SK-N-MC (cell line): ENCODE results near the gene PDZD2.

Source experiments
- DNase-seq: peaks from one replicate; pipeline ENCODE4 v3.0.0-alpha.2; 2011; ENCODE audit warnings: low read depth, low spot score
- H3K27ac ChIP-seq: fragments of 200-600 bp; sonication (generic); 2 replicates; pipeline ENCODE4 v1.5.1; 2016; ENCODE audit warnings: mixed run types
- H3K36me3 ChIP-seq: fragments of 200-600 bp; sonication (generic); 2 replicates; pipeline ENCODE4 v1.6.1; 2017; ENCODE audit warnings: antibody characterized with exemption, low read length, mixed read lengths; ENCODE audit not compliant: insufficient read depth
- H3K4me3 ChIP-seq: fragments of 200-600 bp; sonication (generic); 2 replicates; pipeline ENCODE4 v1.5.1; 2016
- H3K9ac ChIP-seq: fragments of 200-600 bp; sonication (generic); 2 replicates; pipeline ENCODE4 v1.8.0; 2017; ENCODE audit warnings: mixed run types, mixed read lengths; ENCODE audit not compliant: insufficient read length
- H3K9me3 ChIP-seq: fragments of 200-600 bp; sonication (generic); 2 replicates; pipeline ENCODE4 v1.6.1; 2017; ENCODE audit warnings: low read depth, mild to moderate bottlenecking, antibody characterized with exemption, low read length, moderate library complexity, mixed read lengths
- EZH2 ChIP-seq: fragments of 200-600 bp; sonication (generic); IDR thresholded peaks from one replicate; pipeline ENCODE4 v1.6.1; 2017; ENCODE audit warnings: antibody characterized with exemption
- FOXP2 ChIP-seq: optimal IDR thresholded peaks from 2 replicates; pipeline ENCODE3; 2011; ENCODE audit warnings: mild to moderate bottlenecking, moderate library complexity; ENCODE audit not compliant: insufficient read depth; ENCODE audit errors: extremely low read length, control extremely low read depth
- POLR2AphosphoS5 ChIP-seq: IDR thresholded peaks from 2 replicates; pipeline ENCODE4 v1.6.1; 2012; ENCODE audit warnings: mild to moderate bottlenecking, low read depth, low read length, borderline replicate concordance

Gene PDZD2

GRCh38 chr5:32089146-32090000 is 450.4 kb downstream of the PDZD2 start:
- H3K36me3 ChIP-seq, result no peaks in the 10 kb centered on the region
- no peak overlapping the region for H3K4me3 ChIP-seq
- no peaks in the 10 kb centered on the region for H3K9me3 ChIP-seq
- DNase-seq, result no peak
- no peak overlapping the region for H3K9ac ChIP-seq
- TF ChIP-seq POLR2AphosphoS5 (no peak), EZH2 (no peak), FOXP2 (no peak)
- no peak overlapping the region for H3K27ac ChIP-seq

GRCh38 chr5:32090026-32090754 is 451.3 kb downstream of the PDZD2 start:
- no peak for TF ChIP-seq POLR2AphosphoS5
- no peak for TF ChIP-seq FOXP2
- no peak for TF ChIP-seq EZH2

GRCh38 chr5:32090755-32091128 is 451.8 kb downstream of the PDZD2 start:
- Histone ChIP-seq H3K36me3 (no peaks in the 10 kb centered on the region), H3K9ac (no peak overlapping the region), H3K9me3 (no peaks in the 10 kb centered on the region), H3K4me3 (no peak overlapping the region), H3K27ac (no peak overlapping the region)
- DNase-seq, result no peak
- TF ChIP-seq POLR2AphosphoS5 (no peak), EZH2 (no peak), FOXP2 (no peak)

More at GRCh38 chr5:32090026-32090754, 451.3 kb downstream of the PDZD2 start:
- Histone ChIP-seq H3K9me3 (no peaks in the 10 kb centered on the region), H3K4me3 (no peak overlapping the region), H3K9ac (no peak overlapping the region), H3K27ac (no peak overlapping the region), H3K36me3 (no peaks in the 10 kb centered on the region)
- DNase-seq, result no peak

- no peaks in the 10 kb centered on the region for H3K36me3 ChIP-seq
- no peak for TF ChIP-seq FOXP2
- no peak for TF ChIP-seq POLR2AphosphoS5
- TF ChIP-seq EZH2, result no peak
Measured at GRCh38 chr5:32092938-32093812, 454.2 kb downstream of the PDZD2 start.

GRCh38 chr5:32094691-32095090 is 455.8 kb downstream of the PDZD2 start:
- H3K4me3 ChIP-seq, result no peak overlapping the region
- TF ChIP-seq POLR2AphosphoS5, result no peak
- TF ChIP-seq FOXP2, result no peak
- no peak for TF ChIP-seq EZH2
- H3K27ac ChIP-seq, result no peak overlapping the region
- no peaks in the 10 kb centered on the region; the same call in 1 of the 2 replicates for H3K36me3 ChIP-seq
- H3K9ac ChIP-seq, result no peak overlapping the region
- H3K9me3 ChIP-seq, result no peaks in the 10 kb centered on the region
- no peak for DNase-seq

More at GRCh38 chr5:32092938-32093812, 454.2 kb downstream of the PDZD2 start:
- Histone ChIP-seq H3K9ac (no peak overlapping the region), H3K4me3 (no peak overlapping the region), H3K9me3 (no peaks in the 10 kb centered on the region), H3K27ac (no peak overlapping the region)
- DNase-seq, result no peak

- H3K9me3 ChIP-seq, result no peaks in the 10 kb centered on the region
- H3K27ac ChIP-seq, result no peak overlapping the region
- no peak for TF ChIP-seq FOXP2
- no peak for TF ChIP-seq POLR2AphosphoS5
- no peak for TF ChIP-seq EZH2
- H3K9ac ChIP-seq, result no peak overlapping the region
- H3K36me3 ChIP-seq, result no peaks in the 10 kb centered on the region; the same call in 1 of the 2 replicates
- no peak for DNase-seq
- H3K4me3 ChIP-seq, result no peak overlapping the region
Measured at GRCh38 chr5:32095261-32095671, 456.3 kb downstream of the PDZD2 start.

- TF ChIP-seq POLR2AphosphoS5, result no peak
- no peak for TF ChIP-seq EZH2
- TF ChIP-seq FOXP2, result no peak
- DNase-seq, result no peak
- peak overlapping the region; percentile 85; the same call in 1 of the 2 replicates for H3K27ac ChIP-seq
- H3K9me3 ChIP-seq, result no peaks in the 10 kb centered on the region
- H3K4me3 ChIP-seq, result no peak overlapping the region
- H3K36me3 ChIP-seq, result peaks cover 10% of the 10 kb centered on the region
- no peak overlapping the region for H3K9ac ChIP-seq
Measured at GRCh38 chr5:32096891-32097595, 458.1 kb downstream of the PDZD2 start.

GRCh38 chr5:32098291-32098690 is 459.4 kb downstream of the PDZD2 start:
- H3K27ac ChIP-seq, result peak overlapping the region; percentile 85
- H3K4me3 ChIP-seq, result peak overlapping the region; percentile 25
- peaks cover 22% of the 10 kb centered on the region for H3K36me3 ChIP-seq
- no peaks in the 10 kb centered on the region for H3K9me3 ChIP-seq
- no peak for DNase-seq
- H3K9ac ChIP-seq, result no peak overlapping the region
- no peak for TF ChIP-seq POLR2AphosphoS5
